Measurements from ENCODE around the gene ZNF469. TPM values are rescaled to one million over a fixed set of nuclear protein-coding genes. Genes with fewer than 3 reads are reported as not detected.

ZNF469 gene
- total RNA-seq, 1 experiment from 2014 or later = 3.2 TPM

GRCh38 chr16:88413631-88414030, 30.9 kb downstream of the ZNF469 start (continued):
- TF ChIP-seq, protein P1, sequence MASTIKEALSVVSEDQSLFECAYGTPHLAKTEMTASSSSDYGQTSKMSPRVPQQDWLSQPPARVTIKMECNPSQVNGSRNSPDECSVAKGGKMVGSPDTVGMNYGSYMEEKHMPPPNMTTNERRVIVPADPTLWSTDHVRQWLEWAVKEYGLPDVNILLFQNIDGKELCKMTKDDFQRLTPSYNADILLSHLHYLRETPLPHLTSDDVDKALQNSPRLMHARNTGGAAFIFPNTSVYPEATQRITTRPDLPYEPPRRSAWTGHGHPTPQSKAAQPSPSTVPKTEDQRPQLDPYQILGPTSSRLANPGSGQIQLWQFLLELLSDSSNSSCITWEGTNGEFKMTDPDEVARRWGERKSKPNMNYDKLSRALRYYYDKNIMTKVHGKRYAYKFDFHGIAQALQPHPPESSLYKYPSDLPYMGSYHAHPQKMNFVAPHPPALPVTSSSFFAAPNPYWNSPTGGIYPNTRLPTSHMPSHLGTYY (CRISPR knock-in tag; IDR thresholded peaks at IDR 0.05) = no peak
- TF ChIP-seq FOXP1 (CRISPR knock-in tag; IDR thresholded peaks at IDR 0.05; ENCODE audit: borderline replicate concordance) = no peak
- TF ChIP-seq MXD4 (CRISPR knock-in tag; IDR thresholded peaks at IDR 0.05; ENCODE audit: borderline replicate concordance) = no peak
- TF ChIP-seq NFYB (CRISPR knock-in tag; conservative IDR thresholded peaks at IDR 0.05; ENCODE audit: low read depth) = no peak

DNA sequence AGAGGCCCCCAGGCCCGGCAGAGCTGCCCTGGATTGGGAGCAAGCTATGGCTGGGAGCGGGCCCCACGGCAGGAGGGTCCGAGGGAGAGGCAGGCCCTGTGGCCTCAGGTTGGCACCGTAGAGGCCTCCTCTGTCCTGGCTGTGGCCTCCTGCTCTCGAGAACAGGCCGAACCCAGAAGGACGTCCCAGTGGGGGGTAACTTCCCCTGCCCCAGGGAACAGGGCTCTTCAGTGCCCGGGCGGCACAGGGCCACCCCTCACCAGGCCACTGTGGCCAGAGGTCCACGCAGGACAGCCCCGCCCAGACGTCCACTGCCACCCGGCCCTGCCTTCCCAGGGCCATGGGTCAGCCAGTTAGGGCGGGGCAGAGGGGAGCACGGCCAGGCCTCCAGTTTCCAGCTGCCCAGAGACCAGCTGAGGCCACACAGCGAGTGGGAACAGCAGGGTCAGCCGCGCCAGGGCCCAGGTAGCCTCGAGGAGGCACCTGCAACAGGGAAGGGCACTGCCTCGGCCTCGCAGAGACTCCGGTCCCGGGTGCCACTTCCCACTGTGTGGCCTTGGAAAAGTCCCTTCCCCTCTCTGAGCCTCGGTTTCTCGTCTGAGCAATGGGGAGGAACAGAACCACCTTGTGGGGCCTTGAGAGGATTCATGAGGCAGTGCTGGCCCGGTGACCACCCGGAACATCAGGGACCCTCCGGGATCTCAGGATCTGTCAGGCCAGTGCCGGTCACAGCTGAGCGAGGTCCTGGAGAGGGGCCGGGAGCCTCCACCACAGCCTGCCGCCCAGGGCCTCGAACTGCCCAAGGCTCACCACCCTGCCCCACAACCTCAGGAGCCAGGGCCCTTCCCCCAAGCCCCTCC, 32.0 kb downstream of the ZNF469 start:
- CTCF ChIA-PET = no interaction called here
- H3K27ac Mint-ChIP-seq = no peak overlapping the region
- TF ChIP-seq ZNF416 (CRISPR knock-in tag; IDR thresholded peaks at IDR 0.05) (no peak), CREB1 (CRISPR knock-in tag; IDR thresholded peaks at IDR 0.05) (no peak), NFE2L1 (CRISPR knock-in tag; IDR thresholded peaks at IDR 0.05) (no peak), ATF1 (CRISPR knock-in tag; IDR thresholded peaks at IDR 0.05) (no peak), USF1 (CRISPR knock-in tag; IDR thresholded peaks at IDR 0.05) (no peak), HMGA2 (CRISPR knock-in tag; IDR thresholded peaks at IDR 0.05) (no peak), JUN (CRISPR knock-in tag; IDR thresholded peaks at IDR 0.05) (no peak), SP1 (CRISPR knock-in tag; conservative IDR thresholded peaks at IDR 0.05) (no peak), NR2C2 (CRISPR knock-in tag; IDR thresholded peaks at IDR 0.05) (no peak), ZNF263 (CRISPR knock-in tag; IDR thresholded peaks at IDR 0.05; ENCODE audit: low read depth) (no peak), AFF4 (CRISPR knock-in tag; IDR thresholded peaks at IDR 0.05; ENCODE audit: borderline replicate concordance) (no peak), ZBTB21 (CRISPR knock-in tag; IDR thresholded peaks at IDR 0.05; ENCODE audit: borderline replicate concordance) (no peak), JAZF1 (CRISPR knock-in tag; IDR thresholded peaks at IDR 0.05) (no peak), CREM (CRISPR knock-in tag; IDR thresholded peaks at IDR 0.05) (no peak), GTF2I (CRISPR knock-in tag; conservative IDR thresholded peaks at IDR 0.05) (no peak), CBFB (CRISPR knock-in tag; IDR thresholded peaks at IDR 0.05; ENCODE audit: low read depth) (no peak), SMAD4 (CRISPR knock-in tag; IDR thresholded peaks at IDR 0.05) (no peak), MXD4 (CRISPR knock-in tag; IDR thresholded peaks at IDR 0.05; ENCODE audit: borderline replicate concordance) (no peak)
- TF ChIP-seq, protein P2, sequence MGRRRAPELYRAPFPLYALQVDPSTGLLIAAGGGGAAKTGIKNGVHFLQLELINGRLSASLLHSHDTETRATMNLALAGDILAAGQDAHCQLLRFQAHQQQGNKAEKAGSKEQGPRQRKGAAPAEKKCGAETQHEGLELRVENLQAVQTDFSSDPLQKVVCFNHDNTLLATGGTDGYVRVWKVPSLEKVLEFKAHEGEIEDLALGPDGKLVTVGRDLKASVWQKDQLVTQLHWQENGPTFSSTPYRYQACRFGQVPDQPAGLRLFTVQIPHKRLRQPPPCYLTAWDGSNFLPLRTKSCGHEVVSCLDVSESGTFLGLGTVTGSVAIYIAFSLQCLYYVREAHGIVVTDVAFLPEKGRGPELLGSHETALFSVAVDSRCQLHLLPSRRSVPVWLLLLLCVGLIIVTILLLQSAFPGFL (CRISPR knock-in tag; IDR thresholded peaks at IDR 0.05; ENCODE audit: borderline replicate concordance) = no peak
- TF ChIP-seq, protein P3, sequence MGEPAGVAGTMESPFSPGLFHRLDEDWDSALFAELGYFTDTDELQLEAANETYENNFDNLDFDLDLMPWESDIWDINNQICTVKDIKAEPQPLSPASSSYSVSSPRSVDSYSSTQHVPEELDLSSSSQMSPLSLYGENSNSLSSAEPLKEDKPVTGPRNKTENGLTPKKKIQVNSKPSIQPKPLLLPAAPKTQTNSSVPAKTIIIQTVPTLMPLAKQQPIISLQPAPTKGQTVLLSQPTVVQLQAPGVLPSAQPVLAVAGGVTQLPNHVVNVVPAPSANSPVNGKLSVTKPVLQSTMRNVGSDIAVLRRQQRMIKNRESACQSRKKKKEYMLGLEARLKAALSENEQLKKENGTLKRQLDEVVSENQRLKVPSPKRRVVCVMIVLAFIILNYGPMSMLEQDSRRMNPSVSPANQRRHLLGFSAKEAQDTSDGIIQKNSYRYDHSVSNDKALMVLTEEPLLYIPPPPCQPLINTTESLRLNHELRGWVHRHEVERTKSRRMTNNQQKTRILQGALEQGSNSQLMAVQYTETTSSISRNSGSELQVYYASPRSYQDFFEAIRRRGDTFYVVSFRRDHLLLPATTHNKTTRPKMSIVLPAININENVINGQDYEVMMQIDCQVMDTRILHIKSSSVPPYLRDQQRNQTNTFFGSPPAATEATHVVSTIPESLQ (CRISPR knock-in tag; IDR thresholded peaks at IDR 0.05) = no peak
- H3K4me3 Mint-ChIP-seq = no peak overlapping the region
- DNase-seq (ENCODE audit: low spot score) (no peak), ATAC-seq (no peak)
- H3K4me1 Mint-ChIP-seq = no peaks in the 10 kb centered on the region
- no peaks in the 10 kb centered on the region for H3K36me3 Mint-ChIP-seq
- no peaks in the 10 kb centered on the region for H3K9me3 Mint-ChIP-seq
- POLR2A ChIA-PET = interaction anchor here (0.7 kb wide), 1 partner anchor 355 kb away, joined by 3 read pairs; no protein-coding TSS in a partner anchor
- H3K27me3 Mint-ChIP-seq (ENCODE audit: low read depth) = no peaks in the 10 kb centered on the region

Measured in WTC11 (cell line).